ENCODE results near the gene CLDN25.

GRCh38 chr11:113806406-113806805, 26.8 kb downstream of the CLDN25 start:
- TF ChIP-seq, protein P1, sequence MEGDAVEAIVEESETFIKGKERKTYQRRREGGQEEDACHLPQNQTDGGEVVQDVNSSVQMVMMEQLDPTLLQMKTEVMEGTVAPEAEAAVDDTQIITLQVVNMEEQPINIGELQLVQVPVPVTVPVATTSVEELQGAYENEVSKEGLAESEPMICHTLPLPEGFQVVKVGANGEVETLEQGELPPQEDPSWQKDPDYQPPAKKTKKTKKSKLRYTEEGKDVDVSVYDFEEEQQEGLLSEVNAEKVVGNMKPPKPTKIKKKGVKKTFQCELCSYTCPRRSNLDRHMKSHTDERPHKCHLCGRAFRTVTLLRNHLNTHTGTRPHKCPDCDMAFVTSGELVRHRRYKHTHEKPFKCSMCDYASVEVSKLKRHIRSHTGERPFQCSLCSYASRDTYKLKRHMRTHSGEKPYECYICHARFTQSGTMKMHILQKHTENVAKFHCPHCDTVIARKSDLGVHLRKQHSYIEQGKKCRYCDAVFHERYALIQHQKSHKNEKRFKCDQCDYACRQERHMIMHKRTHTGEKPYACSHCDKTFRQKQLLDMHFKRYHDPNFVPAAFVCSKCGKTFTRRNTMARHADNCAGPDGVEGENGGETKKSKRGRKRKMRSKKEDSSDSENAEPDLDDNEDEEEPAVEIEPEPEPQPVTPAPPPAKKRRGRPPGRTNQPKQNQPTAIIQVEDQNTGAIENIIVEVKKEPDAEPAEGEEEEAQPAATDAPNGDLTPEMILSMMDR (IDR thresholded peaks at IDR 0.05; ENCODE audit: insufficient read depth, low read length): peak; percentile 34
- TF ChIP-seq POLR2AphosphoS5 (IDR thresholded peaks at IDR 0.05; ENCODE audit: low read depth) (no peak), REST (IDR thresholded peaks at IDR 0.05; ENCODE audit: insufficient replicate concordance, low read depth) (no peak), SPI1 (IDR thresholded peaks at IDR 0.05; ENCODE audit: borderline replicate concordance, low read depth) (no peak), GABPA (IDR thresholded peaks at IDR 0.05; ENCODE audit: low read depth) (no peak)

Data from HL-60 (cell line).